ENCODE data around the gene DLST.

- TF ChIP-seq CTCF (IDR thresholded peaks at IDR 0.05; ENCODE audit: insufficient read depth, low read length) (no peak), GABPA (IDR thresholded peaks at IDR 0.05; ENCODE audit: low read depth) (no peak), POLR2AphosphoS5 (IDR thresholded peaks at IDR 0.05; ENCODE audit: low read depth) (no peak), REST (IDR thresholded peaks at IDR 0.05; ENCODE audit: insufficient replicate concordance, low read depth) (no peak), SPI1 (IDR thresholded peaks at IDR 0.05; ENCODE audit: borderline replicate concordance, low read depth) (no peak)
Observed at GRCh38 chr14:74927225-74927624, 45.5 kb downstream of the DLST start.

All from HL-60 (cell line).